HFFc6 (cell line): ENCODE results near the gene NXPH1. TPM values are rescaled to one million over a fixed set of nuclear protein-coding genes. Genes with fewer than 3 reads are reported as not detected.

Experiments used
- DNase-seq: peaks from one replicate; pipeline ENCODE4 v3.0.0-alpha.2; 2018
- H3K27ac Mint-ChIP-seq: 2 replicates; pipeline ENCODE4 v1.8.0; 2020; ENCODE audit warnings: mild to moderate bottlenecking, mixed read lengths
- H3K27me3 Mint-ChIP-seq: 2 replicates; pipeline ENCODE4 v1.8.0; 2021; ENCODE audit warnings: mild to moderate bottlenecking, moderate library complexity, mixed read lengths; ENCODE audit not compliant: insufficient read depth
- H3K36me3 Mint-ChIP-seq: 2 replicates; pipeline ENCODE4 v1.8.0; 2021; ENCODE audit warnings: low read depth, mixed read lengths
- H3K4me1 Mint-ChIP-seq: 2 replicates; pipeline ENCODE4 v1.8.0; 2020; ENCODE audit warnings: low read depth, mixed read lengths
- H3K4me3 Mint-ChIP-seq: 2 replicates; pipeline ENCODE4 v1.8.0; 2020; ENCODE audit warnings: mild to moderate bottlenecking, moderate library complexity, mixed read lengths
- H3K9me3 Mint-ChIP-seq: 2 replicates; pipeline ENCODE4 v1.8.0; 2020; ENCODE audit warnings: mild to moderate bottlenecking, mixed read lengths
- CTCF ChIP-seq: fragments of 200-600 bp; sonication (generic); IDR thresholded peaks from 2 replicates; pipeline ENCODE4 v1.5.0; 2021; ENCODE audit warnings: antibody characterized with exemption, mild to moderate bottlenecking
- total RNA-seq, 6 experiments: library from RNA; stranded (reverse); fragmentation: NEBNext Ultra II Directional; extraction: Animal tissue kit (Norgen Biotek cat#: 25700); gene quantifications; 2 replicates in 1 of 6; 3 replicates in 5 of 6; pipeline ENCODE4 v1.2.3, GENCODE V29; 2021

The NXPH1 gene
- total RNA-seq, 6 experiments from 2014 or later = not detected

- H3K27me3 Mint-ChIP-seq = no peaks in the 10 kb centered on the region
- no peak overlapping the region for H3K27ac Mint-ChIP-seq
- H3K9me3 Mint-ChIP-seq = peaks cover 44% of the 10 kb centered on the region
- no peaks in the 10 kb centered on the region for H3K4me1 Mint-ChIP-seq
- H3K4me3 Mint-ChIP-seq = no peak overlapping the region
- DNase-seq = no peak
- no peak for TF ChIP-seq CTCF
- no peaks in the 10 kb centered on the region; the same call in 1 of the 2 replicates for H3K36me3 Mint-ChIP-seq
Measured at GRCh38 chr7:8742837-8743236, 309.4 kb downstream of the NXPH1 start.

DNA sequence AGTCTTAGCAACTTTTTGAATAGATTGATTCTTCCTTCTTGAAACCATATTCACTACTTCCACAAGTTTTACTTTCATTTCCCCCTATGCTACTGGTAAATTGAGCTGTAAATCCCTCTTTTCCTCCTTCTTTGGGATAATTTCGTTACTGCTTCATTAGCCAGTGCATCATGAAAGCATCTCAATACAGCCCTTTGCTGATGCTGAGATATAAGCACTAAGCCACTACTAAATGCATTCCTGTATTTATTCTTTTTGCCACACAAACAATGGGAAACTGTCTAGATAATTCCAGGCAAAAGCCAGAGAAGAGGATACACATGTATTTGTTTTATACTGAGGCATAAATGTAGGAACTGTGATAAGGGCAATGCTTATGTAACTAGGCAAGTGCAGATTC is 313.9 kb downstream of the NXPH1 start:
- no peaks in the 10 kb centered on the region for H3K36me3 Mint-ChIP-seq
- no peak overlapping the region for H3K27ac Mint-ChIP-seq
- H3K4me1 Mint-ChIP-seq = no peaks in the 10 kb centered on the region
- no peak overlapping the region for H3K4me3 Mint-ChIP-seq
- TF ChIP-seq CTCF = no peak
- peaks cover 44% of the 10 kb centered on the region for H3K9me3 Mint-ChIP-seq
- no peak for DNase-seq
- H3K27me3 Mint-ChIP-seq = no peaks in the 10 kb centered on the region

DNA sequence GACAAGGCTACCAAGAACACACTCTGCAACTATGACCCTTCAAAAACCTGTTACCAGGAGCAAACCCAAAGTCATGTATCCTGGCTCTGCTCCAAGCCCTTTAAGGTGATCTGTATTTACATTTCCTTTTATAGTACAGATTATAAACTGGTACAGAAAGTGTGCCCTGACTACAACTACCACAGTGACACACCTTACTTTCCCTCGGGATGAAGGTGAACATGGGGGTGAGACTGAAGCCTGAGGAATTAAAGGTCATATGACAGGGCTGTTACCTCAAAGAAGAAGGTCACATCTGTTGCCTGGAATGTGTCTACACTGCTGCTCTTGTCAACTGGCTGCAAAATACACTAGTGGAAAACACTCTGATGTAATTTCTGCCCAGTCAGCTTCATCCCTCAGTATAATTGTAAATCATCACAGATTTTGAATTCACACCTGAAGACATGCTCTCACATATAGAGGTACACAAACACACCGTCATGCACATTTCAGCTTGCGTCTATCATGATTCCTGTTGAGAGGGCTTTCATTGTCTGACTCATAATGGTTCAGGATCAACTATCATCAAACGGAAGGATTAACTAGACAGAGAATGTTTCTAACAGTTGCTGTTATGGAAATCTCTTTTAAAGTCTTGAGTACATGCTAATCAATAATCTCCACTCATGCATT is 318.3 kb downstream of the NXPH1 start:
- DNase-seq = no peak
- Mint-ChIP-seq H3K36me3 (no peaks in the 10 kb centered on the region), H3K27ac (no peak overlapping the region), H3K4me1 (no peaks in the 10 kb centered on the region), H3K9me3 (peaks cover 35% of the 10 kb centered on the region), H3K27me3 (no peaks in the 10 kb centered on the region), H3K4me3 (no peak overlapping the region)
- no peak for TF ChIP-seq CTCF

DNA sequence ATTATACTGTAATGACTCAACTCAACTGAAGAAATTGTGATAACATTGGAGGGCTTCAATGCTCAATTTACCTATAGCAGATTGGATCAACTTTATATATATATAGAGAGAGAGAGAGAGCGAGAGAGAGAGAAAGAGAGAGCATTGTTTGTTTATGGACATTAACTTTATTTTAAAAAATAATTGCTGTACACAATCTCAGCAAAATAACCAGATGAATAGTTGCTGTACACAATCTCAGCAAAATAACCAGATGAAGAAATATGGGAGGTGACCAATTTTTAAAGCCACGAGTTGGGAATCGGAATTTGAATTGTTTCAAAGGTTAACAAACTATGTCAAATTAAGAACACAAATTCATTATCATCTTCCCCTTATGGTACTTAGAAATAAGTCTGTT is 319.9 kb downstream of the NXPH1 start:
- DNase-seq = no peak
- Mint-ChIP-seq H3K27me3 (no peaks in the 10 kb centered on the region), H3K9me3 (peaks cover 43% of the 10 kb centered on the region), H3K27ac (no peak overlapping the region), H3K36me3 (no peaks in the 10 kb centered on the region), H3K4me3 (no peak overlapping the region), H3K4me1 (no peaks in the 10 kb centered on the region)
- TF ChIP-seq CTCF = no peak

DNA sequence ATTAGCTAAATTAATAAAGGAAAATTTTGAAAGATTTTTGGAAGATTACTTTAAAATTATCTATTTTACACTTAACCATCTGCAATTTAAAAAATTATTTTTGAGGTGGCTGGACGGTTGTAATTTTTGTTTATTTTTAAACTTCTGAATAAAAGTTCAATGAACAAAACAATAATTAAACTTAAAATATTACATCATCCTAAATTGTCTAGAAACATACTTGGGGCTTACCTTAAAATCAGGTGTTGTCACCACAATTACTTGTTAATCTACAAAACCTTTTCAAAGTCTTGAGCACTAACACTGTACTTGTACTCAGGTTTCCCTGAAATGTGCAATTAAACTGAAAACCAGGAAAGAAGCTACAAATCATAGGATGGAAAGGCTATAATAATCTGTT is 328.3 kb downstream of the NXPH1 start:
- no peaks in the 10 kb centered on the region for H3K36me3 Mint-ChIP-seq
- no peak for DNase-seq
- no peak overlapping the region for H3K27ac Mint-ChIP-seq
- H3K9me3 Mint-ChIP-seq = peaks cover 34% of the 10 kb centered on the region
- H3K4me3 Mint-ChIP-seq = no peak overlapping the region
- no peak for TF ChIP-seq CTCF
- H3K27me3 Mint-ChIP-seq = no peaks in the 10 kb centered on the region
- no peaks in the 10 kb centered on the region for H3K4me1 Mint-ChIP-seq
